Lung (tissue), 12 donors: ENCODE measurements around the gene ZNF768. TPM values are rescaled to one million over a fixed set of nuclear protein-coding genes. Genes with fewer than 3 reads are reported as not detected.
A peak's percentile ranks its signal among the peaks of the same experiment; 100 is the strongest.
"Not testable (repeated sequence)": the region's sequence is repeated elsewhere in the genome, so short reads cannot be mapped to it uniquely, and the experiment has no call there.

Experiments
- ATAC-seq: fragments of 200-7000 bp; cut with Tn5 transposase; one replicate; pipeline ENCODE4 v1.9.1; 2020; ENCODE audit warnings: moderate number of reproducible peaks; ENCODE audit not compliant: insufficient read depth, low FRiP score
- DNase-seq, 3 donors: peaks; one replicate each; pipeline ENCODE4 v3.0.0-alpha.2; 2013 to 2017
- H3K27ac ChIP-seq, 2 donors: one replicate each; pipeline ENCODE4 v1.5.1; 2013; ENCODE audit warnings: mild to moderate bottlenecking in 2 of 2, moderate library complexity in 2 of 2, control low read depth in 1 of 2, inconsistent platforms in 1 of 2, low read depth in 1 of 2, low read length in 1 of 2
- H3K27me3 ChIP-seq, 3 donors: one replicate each; pipeline ENCODE4 v1.5.1; 2013; ENCODE audit warnings: low read length in 2 of 3; ENCODE audit not compliant: control insufficient read depth in 3 of 3, insufficient read depth in 3 of 3
- H3K36me3 ChIP-seq, 4 donors: one replicate each; pipeline ENCODE4 v1.5.1; 2013; ENCODE audit warnings: low read length in 4 of 4, mild to moderate bottlenecking in 1 of 4, moderate library complexity in 1 of 4; ENCODE audit not compliant: control insufficient read depth in 4 of 4, insufficient read depth in 4 of 4
- H3K4me1 ChIP-seq, 5 donors: one replicate each; pipeline ENCODE4 v1.5.1; 2013; ENCODE audit warnings: low read length in 5 of 5, mild to moderate bottlenecking in 2 of 5, moderate library complexity in 1 of 5; ENCODE audit not compliant: control insufficient read depth in 5 of 5, insufficient read depth in 5 of 5
- H3K4me3 ChIP-seq: one replicate; pipeline ENCODE4 v1.5.1; 2013; ENCODE audit warnings: mild to moderate bottlenecking, control low read depth, moderate library complexity
- H3K9ac ChIP-seq, 2 donors: one replicate each; pipeline ENCODE4 v1.5.1; 2013; ENCODE audit warnings: low read length in 2 of 2, control low read depth in 1 of 2; ENCODE audit not compliant: insufficient read depth in 1 of 2
- H3K9me3 ChIP-seq, 4 donors: one replicate each; pipeline ENCODE4 v1.5.1; 2013; ENCODE audit warnings: low read length in 3 of 4, mild to moderate bottlenecking in 1 of 4, moderate library complexity in 1 of 4; ENCODE audit not compliant: control insufficient read depth in 4 of 4, insufficient read depth in 3 of 4
- CTCF ChIP-seq: IDR thresholded peaks from 2 replicates; pipeline ENCODE4 v1.5.1; 2012; ENCODE audit warnings: mild to moderate bottlenecking; ENCODE audit errors: control extremely low read depth, extremely low read depth
- WGBS, 2 donors: extraction: QIAGEN DNeasy Blood & Tissue Kit; methylation state at CpG; one replicate each; pipeline ENCODE4 v1.1.7; 2013; 5-methylcytosine and 5-hydroxymethylcytosine counted together
- polyA plus RNA-seq, 2 donors: library from polyadenylated mRNA; stranded (reverse); fragments of 200-250 nt; gene quantifications; one replicate each; pipeline ENCODE4 v1.2.1, GENCODE V29; 2013
- total RNA-seq, 2 donors: library from RNA; depleted of rRNA in 1 of 2; stranded (reverse); fragments of >200 nt in 1 of 2; gene quantifications; one replicate each; pipeline ENCODE4 v1.2.1, GENCODE V29; 2014 to 2021
- donor health status: control.
- donor health status: control.
- donor health status: Bipolar disorder and iron deficiency.
- donor health status: healthy.
- donor health status: DM: yes; HTN: yes; CAD: no.

ZNF768 gene
- total and polyA plus RNA-seq, 4 donors: 17.9 to 45.1 (median 27.0) TPM

GRCh38 chr16:30543067-30543466 is 16.7 kb upstream of the ZNF768 start:
- WGBS, 2 donors: 79 to 88% methylated on average over 5 of the region's 5 CpGs
- Histone ChIP-seq H3K4me3 (no peak overlapping the region), H3K9me3 (no peaks in the 10 kb centered on the region), H3K4me1 (peaks cover 2 to 13% (median 3%) of the 10 kb centered on the region in 5 donors), H3K36me3 (no peaks in the 10 kb centered on the region), H3K9ac (no peak overlapping the region), H3K27me3 (no peaks in the 10 kb centered on the region), H3K27ac (no peak overlapping the region)
- no peak for ATAC-seq
- no peak for DNase-seq
- no peak for TF ChIP-seq CTCF

- no peak for TF ChIP-seq CTCF
- no peaks in the 10 kb centered on the region for H3K9me3 ChIP-seq
- no peaks in the 10 kb centered on the region for H3K27me3 ChIP-seq
- H3K9ac ChIP-seq: peak overlapping the region; percentile 39 to 55
- H3K27ac ChIP-seq: peak overlapping the region in 1 of 2 donors; percentile 63
- WGBS, 2 donors: 70 to 76% methylated on average over 10 of the region's 10 CpGs
- no peaks in the 10 kb centered on the region for H3K36me3 ChIP-seq
- H3K4me3 ChIP-seq: no peak overlapping the region
- no peak for ATAC-seq
- H3K4me1 ChIP-seq: peaks cover 0 to 13% (median 3%) of the 10 kb centered on the region in 5 donors
- peak; percentile 36 to 51 (median 46) for DNase-seq
Observed at GRCh38 chr16:30541502-30542329, 15.3 kb upstream of the ZNF768 start.

- 80 to 84% methylated on average over 9 of the region's 9 CpGs for WGBS, 2 donors
- H3K4me3 ChIP-seq: not testable (repeated sequence)
Observed at GRCh38 chr16:30540916-30541464, 14.6 kb upstream of the ZNF768 start.

GRCh38 chr16:30539986-30540526 is 13.7 kb upstream of the ZNF768 start:
- DNase-seq, ATAC-seq, H3K27me3 ChIP-seq, H3K9me3 ChIP-seq, H3K4me3 ChIP-seq, H3K9ac ChIP-seq, H3K36me3 ChIP-seq: not testable (repeated sequence)
- peaks cover 2 to 16% (median 5%) of the 10 kb centered on the region in 5 donors for H3K4me1 ChIP-seq
- 92 to 95% methylated on average over 13 of the region's 13 CpGs for WGBS, 2 donors
- H3K27ac ChIP-seq: peak overlapping the region in 1 of 2 donors; percentile 76

More at GRCh38 chr16:30540916-30541464, 14.6 kb upstream of the ZNF768 start:
- H3K27me3 ChIP-seq, ATAC-seq, DNase-seq, H3K9me3 ChIP-seq, H3K36me3 ChIP-seq: not testable (repeated sequence)
- Histone ChIP-seq H3K9ac (peak overlapping the region in 1 of 2 donors; percentile 39), H3K4me1 (peaks cover under 1 to 13% (median 5%) of the 10 kb centered on the region in 5 donors), H3K27ac (peak overlapping the region in 1 of 2 donors; percentile 63)
